Breast epithelium (tissue), 3 donors: Measurements from ENCODE around the gene MAB21L4.

Experiments used
- CTCF ChIP-seq, 3 donors: fragments of 450-650 bp; IDR thresholded peaks; one replicate each; pipeline ENCODE4 v1.5.1; 2016 to 2017; ENCODE audit warnings: antibody characterized with exemption in 3 of 3, mild to moderate bottlenecking in 3 of 3, moderate library complexity in 3 of 3
- POLR2A ChIP-seq: fragments of 450-650 bp; IDR thresholded peaks from one replicate; pipeline ENCODE4 v1.6.1; 2016; ENCODE audit warnings: antibody characterized with exemption, mild to moderate bottlenecking, moderate library complexity
- POLR2AphosphoS5 ChIP-seq, 3 donors: sonication (generic); formaldehyde crosslinking; IDR thresholded peaks; one replicate each; pipeline ENCODE4 v1.6.1; 2017; ENCODE audit warnings: antibody characterized with exemption in 3 of 3

DNA sequence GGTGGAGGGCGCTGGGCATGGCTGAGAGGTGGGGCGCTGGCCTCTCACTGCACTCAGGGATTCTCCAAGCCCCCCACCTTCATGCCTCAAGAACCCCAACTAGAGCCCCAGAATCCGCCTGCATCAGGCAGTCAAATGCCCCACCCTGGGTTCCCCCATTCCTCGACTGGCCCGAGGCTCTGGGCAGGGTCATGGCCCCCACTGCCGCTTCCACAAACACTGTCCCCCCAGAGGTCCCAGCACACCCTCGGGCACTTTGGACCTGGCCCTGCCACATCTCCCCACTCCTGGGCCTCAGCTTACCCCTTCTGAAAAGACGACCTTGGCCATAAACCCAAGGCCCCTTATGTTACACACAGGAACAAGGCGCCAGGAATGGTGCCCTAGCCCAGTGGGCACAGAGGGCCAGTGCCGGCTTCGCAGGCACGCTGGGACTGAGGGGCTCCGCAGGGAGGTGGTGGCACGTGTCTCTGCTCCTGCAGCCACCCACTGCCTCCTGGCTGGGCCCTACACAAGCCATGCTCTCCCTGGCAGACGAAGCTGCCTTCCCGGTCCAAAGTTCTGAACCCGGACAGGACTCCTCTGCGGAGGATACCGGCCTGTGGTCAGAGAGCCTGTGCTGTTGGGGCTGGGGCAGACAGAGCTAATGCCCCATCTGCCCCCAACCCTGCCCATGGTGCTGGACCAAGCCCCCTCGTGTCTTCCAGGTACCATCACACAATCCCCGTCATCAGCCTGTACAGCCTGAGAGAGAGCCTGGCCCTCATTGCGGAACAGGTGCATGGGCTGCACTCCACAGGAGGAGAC lies 20.5 kb downstream of the MAB21L4 start:
- no peak for TF ChIP-seq CTCF (IDR thresholded peaks at IDR 0.05)
- TF ChIP-seq POLR2A, result no peak
- TF ChIP-seq POLR2AphosphoS5 (IDR thresholded peaks at IDR 0.05), result no peak
